Mucosa of descending colon (tissue), 3 donors: ENCODE measurements around the gene RAP2A. TPM values are rescaled to one million over a fixed set of nuclear protein-coding genes. Genes with fewer than 3 reads are reported as not detected.

Source experiments
- ATAC-seq: fragments of 200-7000 bp; cut with Tn5 transposase; one replicate; pipeline ENCODE4 v1.9.1; 2020; ENCODE audit warnings: mild to moderate bottlenecking, moderate library complexity
- DNase-seq, 3 donors: peaks; one replicate each; pipeline ENCODE4 v3.0.0-alpha.2; 2020
- H3K36me3 ChIP-seq: fragments of 200-600 bp; one replicate; pipeline ENCODE4 v1.8.0; 2021; ENCODE audit warnings: low read depth, mild to moderate bottlenecking
- H3K4me1 ChIP-seq: fragments of 200-600 bp; one replicate; pipeline ENCODE4 v1.8.0; 2021; ENCODE audit warnings: low read depth, mild to moderate bottlenecking
- H3K4me3 ChIP-seq: fragments of 200-600 bp; one replicate; pipeline ENCODE4 v1.8.0; 2021; ENCODE audit warnings: mild to moderate bottlenecking
- H3K9me3 ChIP-seq: fragments of 200-600 bp; one replicate; pipeline ENCODE4 v1.8.0; 2021; ENCODE audit warnings: mild to moderate bottlenecking
- CTCF ChIP-seq: fragments of 200-600 bp; IDR thresholded peaks from one replicate; pipeline ENCODE4 v1.8.0; 2022; ENCODE audit warnings: antibody characterized with exemption, mild to moderate bottlenecking
- intact Hi-C, 2 donors: fragments of 100-400 bp; cut with DNase I in 1 of 2; cut with micrococcal nuclease in 1 of 2; formaldehyde crosslinking; loops; one replicate each; pipeline versions ENCODE4 v1.11.0 to v1.11.1; 2022; cut with DNase I, micrococcal nuclease
- total RNA-seq, 3 donors: library from RNA; stranded (reverse); fragmentation: NEBNext Ultra II Directional in 2 of 3; extraction: Animal tissue kit (Norgen Biotek cat#: 25700) in 2 of 3; gene quantifications; one replicate each; pipeline versions ENCODE4 v1.2.1 to v1.2.4, GENCODE V29; 2021 to 2023
- donor health status: DM: no; HTN: no; CAD: no; lungs with moderate emphysema.
- donor health status: DM: no; HTN: no; CAD: no.
- donor health status: DM: no; HTN: yes; CAD: no.

RAP2A gene
- total RNA-seq, 3 donors from 2014 or later = 25.5 to 32.5 (median 29.8) TPM

- intact Hi-C loops = no loop called here
- ATAC-seq = no peak
- Histone ChIP-seq H3K36me3 (no peaks in the 10 kb centered on the region), H3K9me3 (no peaks in the 10 kb centered on the region), H3K4me3 (no peak overlapping the region), H3K4me1 (no peaks in the 10 kb centered on the region)
- DNase-seq = no peak
- TF ChIP-seq CTCF = no peak
Measured at GRCh38 chr13:97497400-97497799, 63.4 kb downstream of the RAP2A start.

- ATAC-seq = peak; percentile 50
- H3K4me3 ChIP-seq = no peak overlapping the region
- TF ChIP-seq CTCF = no peak
- intact Hi-C loops = no loop called here
- no peak for DNase-seq
- H3K4me1 ChIP-seq = no peaks in the 10 kb centered on the region
- no peaks in the 10 kb centered on the region for H3K9me3 ChIP-seq
- H3K36me3 ChIP-seq = no peaks in the 10 kb centered on the region
Measured at GRCh38 chr13:97498419-97498818, 64.5 kb downstream of the RAP2A start.

- Histone ChIP-seq H3K9me3 (no peaks in the 10 kb centered on the region), H3K36me3 (no peaks in the 10 kb centered on the region), H3K4me1 (no peaks in the 10 kb centered on the region), H3K4me3 (no peak overlapping the region)
- intact Hi-C loops = no loop called here
- ATAC-seq (no peak), DNase-seq (no peak)
- TF ChIP-seq CTCF = no peak
Measured at GRCh38 chr13:97499181-97499580, 65.2 kb downstream of the RAP2A start.

- Histone ChIP-seq H3K36me3 (no peaks in the 10 kb centered on the region), H3K9me3 (no peaks in the 10 kb centered on the region), H3K4me3 (no peak overlapping the region), H3K4me1 (no peaks in the 10 kb centered on the region)
- ATAC-seq (peak; percentile 26), DNase-seq (peak in 1 of 3 donors; percentile 10)
- intact Hi-C loops = no loop called here
- no peak for TF ChIP-seq CTCF
Measured at GRCh38 chr13:97502181-97502580, 68.2 kb downstream of the RAP2A start.

GRCh38 chr13:97502706-97503105 is 68.7 kb downstream of the RAP2A start:
- no peak overlapping the region for H3K4me3 ChIP-seq
- DNase-seq = no peak
- no peaks in the 10 kb centered on the region for H3K9me3 ChIP-seq
- no peak for ATAC-seq
- TF ChIP-seq CTCF = no peak
- intact Hi-C loops = no loop called here
- no peaks in the 10 kb centered on the region for H3K4me1 ChIP-seq
- H3K36me3 ChIP-seq = no peaks in the 10 kb centered on the region

- no peaks in the 10 kb centered on the region for H3K4me1 ChIP-seq
- no peaks in the 10 kb centered on the region for H3K9me3 ChIP-seq
- ATAC-seq = no peak
- no peak for DNase-seq
- no peaks in the 10 kb centered on the region for H3K36me3 ChIP-seq
- intact Hi-C loops = no loop called here
- TF ChIP-seq CTCF = no peak
- H3K4me3 ChIP-seq = no peak overlapping the region
Measured at GRCh38 chr13:97505017-97505416, 71.0 kb downstream of the RAP2A start.
